HepG2 (cell line): ENCODE data around the gene PROX1. TPM values are rescaled to one million over a fixed set of nuclear protein-coding genes. Genes with fewer than 3 reads are reported as not detected.

Experiments
- CBX2 ChIP-seq, 2 experiments: fragments of 200-600 bp in 1 of 2; sonication (generic); formaldehyde crosslinking in 1 of 2; IDR thresholded peaks; 2 replicates each; pipeline versions ENCODE4 v1.7.0 to v1.8.1; 2018 to 2022; ENCODE audit warnings: low read depth in 2 of 2, low read length in 1 of 2, mild to moderate bottlenecking in 1 of 2, missing genetic modification reagents in 1 of 2
- CENPBD1 ChIP-seq: sonication (generic); formaldehyde crosslinking; IDR thresholded peaks from 2 replicates; pipeline ENCODE4 v1.8.0; 2022; ENCODE audit warnings: missing genetic modification reagents, low read depth, mild to moderate bottlenecking, borderline replicate concordance
- KAT7 ChIP-seq: IDR thresholded peaks from 2 replicates; pipeline ENCODE4 v1.6.1; 2018; ENCODE audit warnings: borderline replicate concordance, missing compliant biosample characterization
- MBNL3 ChIP-seq: fragments of 250-450 bp; sonication (Bioruptor Pico); conservative IDR thresholded peaks from 2 replicates; pipeline ENCODE4 v1.8.0; 2022; ENCODE audit warnings: mild to moderate bottlenecking, inconsistent platforms
- MTA1 ChIP-seq: sonication (generic); formaldehyde crosslinking; IDR thresholded peaks from 2 replicates; pipeline ENCODE4 v1.4.0; 2020; ENCODE audit warnings: missing genetic modification reagents, mild to moderate bottlenecking, borderline replicate concordance
- MTERF4 ChIP-seq: sonication (generic); formaldehyde crosslinking; IDR thresholded peaks from 2 replicates; pipeline ENCODE4 v1.8.0; 2023; ENCODE audit warnings: mild to moderate bottlenecking, missing genetic modification reagents
- MYPOP ChIP-seq: sonication (generic); formaldehyde crosslinking; IDR thresholded peaks from 2 replicates; pipeline ENCODE4 v1.8.1; 2023; ENCODE audit warnings: mild to moderate bottlenecking, moderate library complexity, missing genetic modification reagents
- NFAT5 ChIP-seq: sonication (generic); formaldehyde crosslinking; IDR thresholded peaks from 2 replicates; pipeline ENCODE4 v1.4.0; 2020; ENCODE audit warnings: missing genetic modification reagents
- NR2F2 ChIP-seq: IDR thresholded peaks from 2 replicates; pipeline ENCODE4 v1.6.1; 2012; ENCODE audit warnings: low read depth, inconsistent platforms, borderline replicate concordance
- RCOR2 ChIP-seq: IDR thresholded peaks from 2 replicates; pipeline ENCODE4 v1.6.1; 2016; ENCODE audit warnings: missing biosample characterization, missing genetic modification reagents
- SATB2 ChIP-seq: sonication (generic); formaldehyde crosslinking; IDR thresholded peaks from 2 replicates; pipeline ENCODE4 v1.5.0; 2020; ENCODE audit warnings: missing genetic modification reagents
- ZNF282 ChIP-seq: fragments of 450-650 bp; IDR thresholded peaks from 2 replicates; pipeline ENCODE4 v1.6.1; 2018; ENCODE audit not compliant: partially characterized antibody
- polyA plus RNA-seq, 8 experiments: library from polyadenylated mRNA; depleted of rRNA in 3 of 8; stranded (reverse) in 7 of 8; unstranded in 1 of 8; fragments of >200 nt; fragmentation: Illumina TruSeq in 4 of 8; extraction: Trizol in 4 of 8; gene quantifications; 2 replicates each; pipeline versions ENCODE4 v1.2.1 to v1.2.3, GENCODE V29; 2011 to 2016; ENCODE audit warnings: low read depth in 4 of 8, missing spikeins in 1 of 8, mixed read lengths in 1 of 8; ENCODE audit not compliant: insufficient read depth in 1 of 8
- total RNA-seq, 5 experiments: library from RNA; depleted of rRNA; stranded (reverse); fragments of >200 nt; fragmentation: Illumina TruSeq; extraction: Trizol; gene quantifications; 2 replicates each; pipeline ENCODE4 v1.2.3, GENCODE V29; 2016; ENCODE audit warnings: low read depth in 1 of 5

PROX1 gene
- total and polyA plus RNA-seq, 2 of the 13 experiments (the other 11 are each of a cell fraction or from before 2014, with no cell fraction given): 12.3 to 30.2 TPM

DNA sequence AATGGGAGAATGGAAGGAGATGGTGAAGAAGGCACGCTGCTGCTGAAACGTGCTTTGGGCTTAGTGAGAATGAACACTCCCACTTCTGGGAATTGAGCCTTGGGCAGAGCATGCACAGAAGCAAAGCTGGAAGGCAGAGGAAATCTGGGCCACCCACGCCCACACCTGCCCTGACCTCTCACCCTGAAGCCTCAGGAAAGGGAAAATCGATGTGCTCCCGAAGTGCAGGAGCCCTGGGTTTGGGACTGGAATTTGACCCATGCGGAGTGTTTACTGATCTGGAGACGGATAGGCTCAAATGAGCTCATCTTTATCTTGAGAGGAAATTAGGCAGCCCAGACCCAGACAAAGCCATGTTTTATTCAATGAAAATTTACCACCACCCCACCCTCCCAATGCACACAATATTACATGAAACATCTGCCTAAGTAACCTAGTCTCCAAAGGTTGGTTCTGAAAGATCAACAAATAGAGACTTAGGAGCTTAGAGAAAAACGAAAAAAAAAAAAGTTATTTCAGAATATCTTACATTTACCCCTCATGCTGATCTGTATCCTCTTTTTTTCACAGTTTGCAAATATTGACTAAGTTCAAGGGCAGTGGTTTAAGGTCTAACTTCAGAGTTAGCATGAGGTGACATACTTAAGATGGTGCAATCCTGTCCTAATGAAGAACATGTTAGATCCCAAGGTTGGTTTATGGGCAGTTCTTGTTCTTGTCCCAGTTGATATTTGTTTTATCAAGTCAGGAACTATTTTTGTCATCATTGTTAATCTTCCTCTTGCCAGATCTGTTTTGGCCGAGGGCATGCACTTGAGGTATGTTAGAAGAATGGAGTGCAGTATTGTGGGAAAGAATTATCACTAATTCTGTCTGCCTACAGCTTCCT, 63.0 kb downstream of the PROX1 start (continued):
- peak; percentile 99; the same call in 1 of the 2 replicates for TF ChIP-seq MTA1
- no peak for TF ChIP-seq MBNL3 (CRISPR knock-in tag)
- TF ChIP-seq MTERF4 (CRISPR knock-in tag): no peak
- TF ChIP-seq NR2F2: peak; percentile 98
- TF ChIP-seq ZNF282: no peak
- TF ChIP-seq SATB2 (CRISPR knock-in tag): no peak
- peak; percentile 50; the same call in 1 of the 2 replicates for TF ChIP-seq NFAT5
- TF ChIP-seq KAT7 (CRISPR knock-in tag): peak; percentile 46; the same call in 1 of the 2 replicates
- peak; percentile 94; the same call in 1 of the 2 replicates for TF ChIP-seq RCOR2 (CRISPR knock-in tag)
- TF ChIP-seq CBX2 (IDR thresholded peaks at IDR 0.05; ENCODE audit: low read depth, low read length): no peak
- TF ChIP-seq CBX2 (CRISPR knock-in tag; IDR thresholded peaks at IDR 0.05; ENCODE audit: low read depth): no peak
- no peak for TF ChIP-seq CENPBD1 (CRISPR knock-in tag)
- no peak; the same call in 1 of the 2 replicates for TF ChIP-seq MYPOP (CRISPR knock-in tag)
